WTC11 (cell line): ENCODE measurements around the gene PRKN. TPM values are rescaled to one million over a fixed set of nuclear protein-coding genes. Genes with fewer than 3 reads are reported as not detected.

Experiments used
- ATAC-seq: fragments of 200-7000 bp; cut with Tn5 transposase; 2 replicates; pipeline ENCODE4 v1.10.0; 2021; ENCODE audit warnings: mild to moderate bottlenecking, moderate library complexity
- CTCF ChIA-PET: fragments of 300-600 bp; sonication (Branson Sonifier 250); formaldehyde crosslinking; loops from one replicate; lab custom pipeline; 2021; ENCODE audit warnings: antibody characterized with exemption; lab: Charles Lee
- POLR2A ChIA-PET: fragments of 350-600 bp; sonication (Branson Sonifier 250); formaldehyde crosslinking; loops from one replicate; lab custom pipeline; 2021; ENCODE audit warnings: antibody characterized with exemption; lab: Charles Lee
- DNase-seq: peaks from one replicate; pipeline ENCODE4 v3.0.0; 2021; ENCODE audit warnings: low spot score
- H3K27ac Mint-ChIP-seq: 2 replicates; pipeline ENCODE4 v1.8.0; 2021; ENCODE audit warnings: mixed read lengths
- H3K27me3 Mint-ChIP-seq: 2 replicates; pipeline ENCODE4 v1.8.0; 2021; ENCODE audit warnings: low read depth, mild to moderate bottlenecking, moderate library complexity, mixed read lengths
- H3K36me3 Mint-ChIP-seq: 2 replicates; pipeline ENCODE4 v1.8.0; 2021; ENCODE audit warnings: mixed read lengths
- H3K4me1 Mint-ChIP-seq: 2 replicates; pipeline ENCODE4 v1.8.0; 2022; ENCODE audit warnings: mixed read lengths
- H3K4me3 Mint-ChIP-seq: 2 replicates; pipeline ENCODE4 v1.8.0; 2021; ENCODE audit warnings: mild to moderate bottlenecking, moderate library complexity, mixed read lengths
- H3K9me3 Mint-ChIP-seq: 2 replicates; pipeline ENCODE4 v1.8.0; 2021; ENCODE audit warnings: mixed read lengths
- ATF1 ChIP-seq: sonication (generic); formaldehyde crosslinking; IDR thresholded peaks from 2 replicates; pipeline ENCODE4 v1.8.1; 2023; ENCODE audit warnings: mild to moderate bottlenecking, moderate library complexity, missing genetic modification reagents
- CBFB ChIP-seq: sonication (generic); formaldehyde crosslinking; IDR thresholded peaks from 2 replicates; pipeline ENCODE4 v1.8.1; 2022; ENCODE audit warnings: mild to moderate bottlenecking, low read depth, missing genetic modification reagents
- CDX4 ChIP-seq: fragments of 250-450 bp; sonication (Bioruptor Pico); IDR thresholded peaks from 2 replicates; pipeline ENCODE4 v1.9.0; 2021; ENCODE audit warnings: moderate library complexity, mild to moderate bottlenecking, inconsistent platforms, borderline replicate concordance
- GRHL2 ChIP-seq: fragments of 250-450 bp; sonication (Bioruptor Pico); IDR thresholded peaks from 2 replicates; pipeline ENCODE4 v1.8.0; 2022; ENCODE audit warnings: mild to moderate bottlenecking, moderate library complexity; ENCODE audit not compliant: insufficient replicate concordance, severe bottlenecking
- GTF2I ChIP-seq: fragments of 250-450 bp; sonication (Bioruptor Pico); conservative IDR thresholded peaks from 2 replicates; pipeline ENCODE4 v1.4.0; 2021; ENCODE audit warnings: mild to moderate bottlenecking
- HMGA2 ChIP-seq: fragments of 250-450 bp; sonication (Bioruptor Pico); IDR thresholded peaks from 2 replicates; pipeline ENCODE4 v1.4.0; 2021; ENCODE audit warnings: mild to moderate bottlenecking, moderate library complexity
- IRF1 ChIP-seq: sonication (generic); formaldehyde crosslinking; IDR thresholded peaks from 2 replicates; pipeline ENCODE4 v1.8.0; 2023; ENCODE audit warnings: missing genetic modification reagents
- JUN ChIP-seq: sonication (generic); formaldehyde crosslinking; IDR thresholded peaks from 2 replicates; pipeline ENCODE4 v1.8.0; 2023; ENCODE audit warnings: mild to moderate bottlenecking, missing genetic modification reagents
- NFE2L1 ChIP-seq: sonication (generic); formaldehyde crosslinking; IDR thresholded peaks from 2 replicates; pipeline ENCODE4 v1.8.1; 2023; ENCODE audit warnings: missing genetic modification reagents
- NR3C1 ChIP-seq: sonication (generic); formaldehyde crosslinking; conservative IDR thresholded peaks from 2 replicates; pipeline ENCODE4 v1.8.1; 2023; ENCODE audit warnings: low read depth, mild to moderate bottlenecking, missing genetic modification reagents
- PRRX2 ChIP-seq: fragments of 250-450 bp; sonication (Bioruptor Pico); IDR thresholded peaks from 2 replicates; pipeline ENCODE4 v1.8.0; 2021; ENCODE audit warnings: mild to moderate bottlenecking
- SOX15 ChIP-seq: fragments of 250-450 bp; sonication (Bioruptor Pico); IDR thresholded peaks from 2 replicates; pipeline ENCODE4 v1.9.0; 2021; ENCODE audit warnings: mild to moderate bottlenecking
- SP1 ChIP-seq: sonication (generic); formaldehyde crosslinking; conservative IDR thresholded peaks from 2 replicates; pipeline ENCODE4 v1.8.1; 2022; ENCODE audit warnings: missing genetic modification reagents
- TEAD1 ChIP-seq: sonication (generic); formaldehyde crosslinking; IDR thresholded peaks from 2 replicates; pipeline ENCODE4 v1.8.0; 2022; ENCODE audit warnings: mild to moderate bottlenecking, missing genetic modification reagents
- USF1 ChIP-seq: sonication (generic); formaldehyde crosslinking; IDR thresholded peaks from 2 replicates; pipeline ENCODE4 v1.8.0; 2022; ENCODE audit warnings: mild to moderate bottlenecking, missing genetic modification reagents
- USF2 ChIP-seq: sonication (generic); formaldehyde crosslinking; IDR thresholded peaks from 2 replicates; pipeline ENCODE4 v1.8.1; 2023; ENCODE audit warnings: mild to moderate bottlenecking, missing genetic modification reagents, moderate library complexity
- ZNF281 ChIP-seq: sonication (generic); formaldehyde crosslinking; IDR thresholded peaks from 2 replicates; pipeline ENCODE4 v1.8.0; 2023; ENCODE audit warnings: mild to moderate bottlenecking, missing genetic modification reagents
- total RNA-seq: library from RNA; stranded (reverse); gene quantifications from 3 replicates; pipeline ENCODE4 v1.2.3, GENCODE V29; 2021
- TF ChIP-seq, protein P1 (sequence below): sonication (generic); formaldehyde crosslinking; IDR thresholded peaks from 2 replicates; pipeline ENCODE4 v1.8.1; 2022; ENCODE audit warnings: low read depth, mild to moderate bottlenecking, moderate library complexity, missing genetic modification reagents, borderline replicate concordance
- TF ChIP-seq, protein P2 (sequence below): fragments of 250-450 bp; sonication (Bioruptor Pico); conservative IDR thresholded peaks from 2 replicates; pipeline ENCODE4 v1.9.0; 2021; ENCODE audit warnings: mild to moderate bottlenecking
- TF ChIP-seq, protein P3 (sequence below): sonication (generic); formaldehyde crosslinking; IDR thresholded peaks from 2 replicates; pipeline ENCODE4 v1.8.1; 2022; ENCODE audit warnings: low read depth, missing genetic modification reagents, borderline replicate concordance
- TF ChIP-seq, protein P4 (sequence below): sonication (generic); formaldehyde crosslinking; IDR thresholded peaks from 2 replicates; pipeline ENCODE4 v1.8.1; 2023; ENCODE audit warnings: mild to moderate bottlenecking, moderate library complexity, missing genetic modification reagents

Gene PRKN
- total RNA-seq, 1 experiment from 2014 or later, result 0.59 TPM

GRCh38 chr6:162666246-162666645 is 61.3 kb downstream of the PRKN start:
- DNase-seq (no peak), ATAC-seq (no peak)
- H3K4me3 Mint-ChIP-seq, result no peak overlapping the region
- H3K27ac Mint-ChIP-seq, result no peak overlapping the region
- ChIA-PET CTCF (no interaction called here), POLR2A (no interaction called here)
- H3K27me3 Mint-ChIP-seq, result no peaks in the 10 kb centered on the region
- TF ChIP-seq USF1 (no peak), NR3C1 (no peak), ZNF281 (CRISPR knock-in tag) (no peak), JUN (CRISPR knock-in tag) (no peak), ATF1 (CRISPR knock-in tag) (no peak), GTF2I (CRISPR knock-in tag) (no peak), SP1 (CRISPR knock-in tag) (no peak), GRHL2 (CRISPR knock-in tag) (no peak), CBFB (CRISPR knock-in tag) (no peak)
- TF ChIP-seq, protein P1, sequence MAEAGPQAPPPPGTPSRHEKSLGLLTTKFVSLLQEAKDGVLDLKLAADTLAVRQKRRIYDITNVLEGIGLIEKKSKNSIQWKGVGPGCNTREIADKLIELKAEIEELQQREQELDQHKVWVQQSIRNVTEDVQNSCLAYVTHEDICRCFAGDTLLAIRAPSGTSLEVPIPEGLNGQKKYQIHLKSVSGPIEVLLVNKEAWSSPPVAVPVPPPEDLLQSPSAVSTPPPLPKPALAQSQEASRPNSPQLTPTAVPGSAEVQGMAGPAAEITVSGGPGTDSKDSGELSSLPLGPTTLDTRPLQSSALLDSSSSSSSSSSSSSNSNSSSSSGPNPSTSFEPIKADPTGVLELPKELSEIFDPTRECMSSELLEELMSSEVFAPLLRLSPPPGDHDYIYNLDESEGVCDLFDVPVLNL, result no peak
- peaks cover 5% of the 10 kb centered on the region; the same call in 1 of the 2 replicates for H3K4me1 Mint-ChIP-seq
- peaks cover 18% of the 10 kb centered on the region; the same call in 1 of the 2 replicates for H3K9me3 Mint-ChIP-seq
- no peaks in the 10 kb centered on the region for H3K36me3 Mint-ChIP-seq

- Mint-ChIP-seq H3K4me3 (no peak overlapping the region), H3K27me3 (no peaks in the 10 kb centered on the region), H3K4me1 (0 out of 2 replicates have a peak, but pooled peaks cover 3% of the 10 kb centered on the region), H3K36me3 (no peaks in the 10 kb centered on the region), H3K27ac (no peak overlapping the region), H3K9me3 (no peaks in the 10 kb centered on the region)
- POLR2A ChIA-PET, result no interaction called here
- CTCF ChIA-PET, result interaction anchor here (0.6 kb wide), 1 partner anchor 143 kb away, joined by 3 read pairs; no protein-coding TSS in a partner anchor
- ATAC-seq (no peak), DNase-seq (no peak)
- TF ChIP-seq NR3C1, result no peak
- TF ChIP-seq, protein P1, result no peak
- no peak for TF ChIP-seq HMGA2 (CRISPR knock-in tag)
- no peak for TF ChIP-seq NFE2L1 (CRISPR knock-in tag)
- no peak for TF ChIP-seq GRHL2 (CRISPR knock-in tag)
- TF ChIP-seq, protein P2, sequence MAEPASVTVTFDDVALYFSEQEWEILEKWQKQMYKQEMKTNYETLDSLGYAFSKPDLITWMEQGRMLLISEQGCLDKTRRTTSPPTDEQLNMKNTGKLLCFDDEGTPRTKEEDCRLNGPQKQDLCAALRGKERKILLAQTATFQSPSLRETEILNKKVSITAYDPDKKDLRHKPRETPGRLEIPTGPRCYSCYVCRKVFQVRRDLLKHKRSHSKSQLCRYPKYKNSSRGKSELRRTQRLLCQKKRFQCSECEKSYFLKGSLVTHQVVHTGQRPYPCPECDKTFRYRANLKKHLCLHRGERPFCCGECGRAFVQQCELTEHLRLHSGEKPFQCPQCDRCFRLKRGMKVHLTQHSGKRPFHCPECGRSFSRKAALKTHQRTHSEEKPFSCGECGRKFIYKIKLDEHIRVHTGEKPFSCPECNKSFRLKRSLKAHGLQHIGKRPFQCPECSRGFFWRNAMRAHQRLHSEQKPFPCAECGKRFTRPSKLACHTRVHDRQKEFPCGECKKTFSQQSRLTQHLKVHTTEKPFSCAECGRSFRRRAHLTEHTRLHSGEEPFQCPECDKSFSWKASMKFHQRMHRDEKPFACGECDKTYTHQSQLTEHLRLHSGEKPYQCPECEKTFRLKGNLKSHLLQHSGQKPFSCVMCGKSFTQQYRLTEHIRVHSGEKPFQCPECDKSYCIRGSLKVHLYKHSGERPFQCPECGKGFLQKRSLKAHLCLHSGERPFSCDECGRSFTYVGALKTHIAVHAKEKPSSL (CRISPR knock-in tag), result no peak
- TF ChIP-seq, protein P3, sequence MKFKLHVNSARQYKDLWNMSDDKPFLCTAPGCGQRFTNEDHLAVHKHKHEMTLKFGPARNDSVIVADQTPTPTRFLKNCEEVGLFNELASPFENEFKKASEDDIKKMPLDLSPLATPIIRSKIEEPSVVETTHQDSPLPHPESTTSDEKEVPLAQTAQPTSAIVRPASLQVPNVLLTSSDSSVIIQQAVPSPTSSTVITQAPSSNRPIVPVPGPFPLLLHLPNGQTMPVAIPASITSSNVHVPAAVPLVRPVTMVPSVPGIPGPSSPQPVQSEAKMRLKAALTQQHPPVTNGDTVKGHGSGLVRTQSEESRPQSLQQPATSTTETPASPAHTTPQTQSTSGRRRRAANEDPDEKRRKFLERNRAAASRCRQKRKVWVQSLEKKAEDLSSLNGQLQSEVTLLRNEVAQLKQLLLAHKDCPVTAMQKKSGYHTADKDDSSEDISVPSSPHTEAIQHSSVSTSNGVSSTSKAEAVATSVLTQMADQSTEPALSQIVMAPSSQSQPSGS (CRISPR knock-in tag), result no peak
- no peak for TF ChIP-seq SOX15 (CRISPR knock-in tag)
- no peak for TF ChIP-seq CDX4 (CRISPR knock-in tag)
- TF ChIP-seq PRRX2 (CRISPR knock-in tag), result no peak
- TF ChIP-seq TEAD1 (CRISPR knock-in tag), result no peak
- no peak for TF ChIP-seq IRF1 (CRISPR knock-in tag)
- no peak for TF ChIP-seq USF2 (CRISPR knock-in tag)
- TF ChIP-seq, protein P4, sequence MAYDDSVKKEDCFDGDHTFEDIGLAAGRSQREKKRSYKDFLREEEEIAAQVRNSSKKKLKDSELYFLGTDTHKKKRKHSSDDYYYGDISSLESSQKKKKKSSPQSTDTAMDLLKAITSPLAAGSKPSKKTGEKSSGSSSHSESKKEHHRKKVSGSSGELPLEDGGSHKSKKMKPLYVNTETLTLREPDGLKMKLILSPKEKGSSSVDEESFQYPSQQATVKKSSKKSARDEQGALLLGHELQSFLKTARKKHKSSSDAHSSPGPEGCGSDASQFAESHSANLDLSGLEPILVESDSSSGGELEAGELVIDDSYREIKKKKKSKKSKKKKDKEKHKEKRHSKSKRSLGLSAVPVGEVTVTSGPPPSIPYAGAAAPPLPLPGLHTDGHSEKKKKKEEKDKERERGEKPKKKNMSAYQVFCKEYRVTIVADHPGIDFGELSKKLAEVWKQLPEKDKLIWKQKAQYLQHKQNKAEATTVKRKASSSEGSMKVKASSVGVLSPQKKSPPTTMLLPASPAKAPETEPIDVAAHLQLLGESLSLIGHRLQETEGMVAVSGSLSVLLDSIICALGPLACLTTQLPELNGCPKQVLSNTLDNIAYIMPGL (CRISPR knock-in tag), result no peak
Observed at GRCh38 chr6:162653808-162654207, 73.8 kb downstream of the PRKN start.
